CMK (cell line): Measurements from ENCODE around the gene MTCL3.

ENCODE experiments used
- DNase-seq: peaks from one replicate; pipeline ENCODE4 v3.0.0-alpha.2; 2010; ENCODE audit warnings: low read depth

The MTCL3 gene

GRCh38 chr6:127518710-127519468, at the start of gene MTCL3:
Gene MTCL3 (minus strand): TSS chr6:127519335.
- no peak for DNase-seq

GRCh38 chr6:127567476-127567875, 48.3 kb upstream of the MTCL3 start:
- no peak for DNase-seq

GRCh38 chr6:127566651-127567050, 47.5 kb upstream of the MTCL3 start:
- no peak for DNase-seq

DNA sequence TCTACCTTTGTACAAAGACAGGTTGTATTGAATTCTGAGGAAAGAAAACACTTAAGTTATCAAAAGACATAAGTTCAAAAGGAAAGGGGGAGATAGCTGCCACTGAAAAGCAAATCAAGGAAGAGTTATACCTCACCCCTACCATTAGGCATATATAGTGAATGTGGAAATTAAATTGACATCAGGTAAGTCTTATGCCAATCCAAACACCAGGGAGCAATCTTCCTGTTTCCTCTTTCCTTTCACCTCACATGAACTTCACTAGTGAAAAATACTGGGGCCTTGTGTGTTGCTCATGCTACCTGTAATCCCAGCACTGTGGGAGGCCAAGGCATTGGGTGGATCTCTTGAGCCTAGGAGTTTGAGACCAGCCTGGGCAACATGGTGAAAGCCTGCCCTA, 47.0 kb upstream of the MTCL3 start:
- DNase-seq = no peak

DNA sequence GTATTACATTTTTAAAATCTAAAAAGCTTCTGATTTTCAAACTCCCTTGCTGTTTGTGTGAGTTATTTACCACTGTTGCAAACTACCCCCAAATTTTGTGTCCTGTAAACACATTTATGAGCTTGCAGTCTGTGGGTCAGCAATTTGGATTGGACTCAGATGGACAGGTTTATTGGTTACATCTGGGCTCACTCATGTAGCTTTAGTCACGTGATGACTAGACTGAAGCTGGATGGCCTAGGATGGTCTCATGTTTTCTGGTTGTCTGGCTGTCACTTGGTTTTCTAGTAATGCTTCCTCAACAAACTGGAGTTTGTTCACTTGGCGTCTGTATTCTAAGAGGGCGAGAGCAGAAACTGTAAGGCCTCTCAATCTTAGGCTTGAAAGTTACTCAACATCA, 45.6 kb upstream of the MTCL3 start:
- DNase-seq = no peak

DNA sequence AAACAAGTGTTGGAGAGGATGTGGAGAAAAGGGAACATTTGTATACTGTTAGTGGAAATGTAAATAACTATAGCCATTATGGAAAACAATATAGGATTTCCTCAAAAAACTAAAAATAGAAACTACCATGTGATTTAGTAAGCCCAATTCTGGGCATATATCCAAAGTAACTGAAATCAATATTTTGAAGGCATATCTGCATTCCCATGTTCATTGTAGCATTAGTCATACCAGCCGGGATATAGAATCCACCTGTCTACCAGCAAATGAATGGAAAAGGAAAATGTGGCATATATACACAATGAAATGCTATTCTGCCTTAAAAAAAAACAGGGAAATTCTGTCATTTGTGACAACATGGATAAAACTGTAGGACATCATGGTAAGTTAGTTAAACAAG, 42.5 kb upstream of the MTCL3 start:
- DNase-seq = no peak

DNA sequence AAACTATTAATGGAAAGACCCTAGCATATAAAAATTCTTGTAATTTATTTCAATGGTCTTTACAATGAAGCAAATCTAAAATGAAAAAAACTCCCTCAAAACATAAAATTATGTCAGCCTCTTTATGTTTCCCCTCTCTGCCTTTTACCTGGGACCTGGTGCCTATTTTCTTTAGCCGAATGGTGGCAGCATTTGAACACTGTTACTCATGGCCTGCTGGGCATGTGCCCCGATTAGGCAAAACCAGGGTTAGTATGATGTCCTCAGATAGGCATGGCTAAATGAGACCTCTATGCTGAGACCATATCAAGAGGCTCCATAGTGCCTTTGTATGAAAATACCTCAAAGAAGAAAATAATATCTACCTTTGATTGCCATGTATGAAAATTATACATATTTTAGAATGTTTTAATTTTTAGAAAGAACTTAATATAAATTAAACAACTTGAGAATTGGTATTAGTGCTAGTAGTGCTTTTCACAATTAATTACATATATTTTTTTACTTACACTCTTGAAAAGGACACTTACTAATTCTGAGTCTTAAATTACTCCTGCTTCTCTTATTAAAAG, 35.4 kb upstream of the MTCL3 start:
- no peak for DNase-seq

GRCh38 chr6:127550403-127550802, 31.3 kb upstream of the MTCL3 start:
- DNase-seq = no peak

DNA sequence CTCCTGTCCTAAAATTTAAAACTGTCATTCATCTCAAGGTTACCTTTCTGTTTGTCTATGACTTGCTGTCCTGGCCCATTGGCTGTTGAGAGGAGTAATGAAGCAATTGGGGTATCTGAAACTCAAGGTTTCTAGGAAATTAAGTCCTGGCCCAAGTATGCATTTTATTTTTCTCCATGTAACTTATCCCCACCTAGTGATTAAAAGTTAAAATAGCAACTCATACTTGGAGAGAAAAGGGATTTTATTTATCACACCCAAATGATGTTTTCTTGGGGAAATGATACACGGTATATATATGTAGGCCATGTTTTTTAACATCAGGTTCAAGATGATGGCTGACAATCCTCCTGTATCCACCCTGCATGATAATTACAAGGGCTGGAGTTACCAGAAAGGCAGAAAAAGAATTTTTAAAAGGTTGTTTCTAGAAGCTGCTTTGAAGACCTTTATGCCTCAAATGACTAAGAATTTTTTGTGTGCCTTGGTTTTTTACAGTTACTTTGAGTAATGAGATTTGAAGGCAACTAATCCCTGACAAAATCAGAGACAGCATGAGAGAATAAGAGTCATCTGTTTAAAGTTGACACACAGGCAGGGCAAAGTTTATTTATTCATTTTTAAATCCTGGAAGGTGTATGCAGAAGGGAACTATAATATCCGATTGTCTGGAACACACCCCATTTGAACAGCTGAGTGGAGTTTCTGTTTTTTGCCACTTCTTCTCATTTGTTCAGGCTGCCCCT, 28.9 kb upstream of the MTCL3 start:
- DNase-seq = no peak

DNA sequence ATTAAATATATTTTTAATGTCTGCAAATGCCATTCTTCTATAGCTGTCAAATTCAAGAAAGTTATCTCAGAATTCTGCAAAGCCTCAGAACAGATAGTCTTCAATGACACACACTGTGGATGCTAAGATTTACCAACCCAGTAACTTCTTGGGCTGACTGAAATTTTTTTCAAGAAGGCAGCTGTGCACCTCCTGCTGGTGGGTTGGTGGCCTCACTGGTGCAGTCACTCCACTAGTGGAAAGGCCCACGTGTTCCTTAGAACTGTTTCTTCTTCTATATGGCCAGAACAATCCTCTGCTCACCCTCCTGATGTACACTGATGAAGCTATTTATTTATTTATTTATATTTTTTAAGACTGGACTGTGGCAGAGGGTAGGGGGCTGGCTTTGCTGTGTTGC, 28.1 kb upstream of the MTCL3 start:
- no peak for DNase-seq

DNA sequence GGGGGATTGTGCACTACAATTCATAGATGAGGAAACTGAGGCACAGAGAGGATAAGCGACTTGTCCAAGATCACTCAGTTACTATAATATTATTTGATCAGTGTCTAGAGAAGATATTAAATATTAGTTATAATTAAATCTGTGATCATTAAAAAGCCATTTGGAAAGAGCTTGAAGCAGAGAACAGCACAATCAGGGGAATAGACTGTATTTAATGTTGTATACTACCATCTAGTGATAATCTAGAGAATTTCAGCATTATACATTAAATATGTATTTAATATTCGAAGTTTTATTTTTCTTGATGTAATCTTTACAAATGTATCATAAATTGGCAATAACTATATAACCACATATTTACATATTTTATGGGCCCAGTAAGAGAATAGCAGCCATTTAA, 20.1 kb upstream of the MTCL3 start:
- no peak for DNase-seq

GRCh38 chr6:127538750-127539264, 19.7 kb upstream of the MTCL3 start:
- no peak for DNase-seq

- no peak for DNase-seq
These were observed 14.6 kb upstream of the MTCL3 start for GRCh38 chr6:127533736-127534135.

GRCh38 chr6:127533011-127533410, 13.9 kb upstream of the MTCL3 start:
- DNase-seq = no peak

- no peak for DNase-seq
These were observed 3.6 kb upstream of the MTCL3 start for GRCh38 chr6:127522714-127523113.

DNA sequence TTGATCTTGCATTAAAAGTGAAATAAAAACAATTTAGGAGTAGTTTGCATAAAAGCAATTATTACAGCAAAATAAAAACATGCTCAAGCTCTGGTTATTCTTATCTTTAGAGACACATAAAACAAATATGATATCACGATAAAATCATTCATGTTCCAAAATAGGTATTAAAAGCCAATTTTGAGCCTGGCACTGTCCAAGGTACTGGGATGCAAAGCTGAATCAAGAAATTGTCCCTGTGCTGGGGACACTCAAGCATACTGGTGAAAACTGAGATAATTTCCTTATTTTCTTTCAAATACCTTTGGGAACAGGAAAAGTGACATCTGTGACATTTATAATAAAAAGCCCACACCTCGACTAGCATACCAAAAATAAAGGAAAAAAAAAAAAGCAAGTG, 931 bp upstream of the MTCL3 start:
- no peak for DNase-seq

GRCh38 chr6:127519469-127519785, 292 bp upstream of the MTCL3 start:
- DNase-seq = no peak

GRCh38 chr6:127518191-127518709, 885 bp downstream of the MTCL3 start:
- DNase-seq = no peak

GRCh38 chr6:127517693-127518092, 1.4 kb downstream of the MTCL3 start:
- DNase-seq = no peak

- no peak for DNase-seq
These were observed 2.4 kb downstream of the MTCL3 start for GRCh38 chr6:127516662-127517273.

GRCh38 chr6:127515794-127516661, 3.1 kb downstream of the MTCL3 start:
- DNase-seq = no peak
